NCI-H446 (cell line): ENCODE results near the gene DND1.
"Not testable (repeated sequence)": the region's sequence is repeated elsewhere in the genome, so short reads cannot be mapped to it uniquely, and the experiment has no call there.

Experiments used
- DNase-seq, 2 experiments: peaks; one replicate each; lab custom pipeline; 2025; lab: John Stamatoyannopoulos, UW

The DND1 gene

GRCh38 chr5:140631036-140631417, 42.3 kb downstream of the DND1 start:
- no peak for DNase-seq

DNA sequence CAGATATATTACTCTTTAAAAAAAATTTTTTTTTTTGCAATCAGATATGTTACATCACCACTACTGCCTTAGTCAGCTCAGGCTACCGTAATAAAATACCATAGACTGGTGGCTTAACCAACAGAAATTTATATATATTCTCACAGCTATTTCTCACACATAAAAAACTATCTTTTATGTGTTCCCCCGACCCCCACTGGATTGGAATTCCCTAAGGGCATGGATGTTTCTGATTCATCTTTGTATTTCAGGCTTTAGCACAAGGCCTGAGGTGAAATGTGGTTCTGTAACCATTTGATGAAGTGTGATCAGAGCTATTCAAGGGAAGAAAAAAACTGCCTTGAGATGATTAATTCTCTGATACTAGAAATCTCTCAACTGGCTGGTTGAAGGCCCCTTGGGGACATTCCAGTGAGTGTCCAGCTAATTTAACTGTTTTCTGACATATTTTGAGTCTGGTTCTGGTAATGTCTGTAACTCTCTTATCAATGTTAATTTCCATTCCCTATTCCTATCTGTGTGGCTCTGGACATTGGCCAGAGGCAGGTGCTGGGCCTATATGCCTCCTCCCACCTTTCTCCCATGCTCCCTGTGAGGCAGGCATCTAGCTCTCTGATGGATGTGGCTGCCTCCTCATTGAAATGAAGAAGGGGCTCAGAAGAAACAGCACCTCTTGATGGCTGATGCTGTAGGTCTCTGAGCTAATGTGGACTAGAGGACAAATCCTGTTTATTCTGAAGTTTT, 42.9 kb downstream of the DND1 start:
- DNase-seq: no peak

GRCh38 chr5:140628711-140629110, 44.7 kb downstream of the DND1 start:
- DNase-seq: no peak

DNA sequence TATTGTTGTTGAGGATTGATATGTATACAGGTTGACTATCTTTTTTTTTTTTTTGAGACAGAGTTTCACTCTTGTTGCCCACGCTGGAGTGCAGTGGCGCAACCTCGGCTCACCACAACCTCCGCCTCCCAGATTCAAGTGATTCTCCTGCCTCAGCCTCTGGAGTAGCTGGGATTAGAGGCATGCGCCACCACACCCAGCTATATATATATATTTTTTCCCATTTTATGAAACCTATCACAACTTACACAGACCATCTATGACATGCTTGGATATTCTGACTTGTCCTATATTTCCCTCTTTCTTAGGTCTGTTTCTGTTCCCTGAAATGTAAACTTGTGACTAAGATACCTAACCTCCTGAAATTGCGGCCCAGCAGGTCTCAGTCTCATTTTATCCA, 45.4 kb downstream of the DND1 start:
- no peak for DNase-seq

- DNase-seq: not testable (repeated sequence)
These were observed 48.5 kb downstream of the DND1 start for GRCh38 chr5:140624886-140625285.

DNA sequence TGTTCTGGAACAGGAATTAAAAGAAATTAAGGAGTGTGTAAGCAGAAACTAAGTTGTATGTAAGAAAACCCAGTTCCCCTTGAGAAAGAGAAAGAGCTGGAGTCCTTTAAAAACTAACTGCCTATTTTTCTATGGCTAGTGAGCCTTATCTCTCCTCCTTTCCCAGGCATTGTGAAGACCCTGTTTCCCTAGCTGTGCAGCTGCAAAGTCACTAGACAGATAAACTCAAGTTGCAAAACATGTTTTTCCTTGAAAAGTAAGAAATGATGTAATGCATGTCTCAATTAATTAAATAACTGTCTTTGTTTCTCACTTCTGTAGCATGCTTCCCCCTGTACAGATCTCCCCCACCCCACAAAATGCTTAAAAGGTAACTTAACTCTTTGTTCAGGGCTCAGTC, 50.3 kb downstream of the DND1 start:
- DNase-seq: not testable (repeated sequence)

DNA sequence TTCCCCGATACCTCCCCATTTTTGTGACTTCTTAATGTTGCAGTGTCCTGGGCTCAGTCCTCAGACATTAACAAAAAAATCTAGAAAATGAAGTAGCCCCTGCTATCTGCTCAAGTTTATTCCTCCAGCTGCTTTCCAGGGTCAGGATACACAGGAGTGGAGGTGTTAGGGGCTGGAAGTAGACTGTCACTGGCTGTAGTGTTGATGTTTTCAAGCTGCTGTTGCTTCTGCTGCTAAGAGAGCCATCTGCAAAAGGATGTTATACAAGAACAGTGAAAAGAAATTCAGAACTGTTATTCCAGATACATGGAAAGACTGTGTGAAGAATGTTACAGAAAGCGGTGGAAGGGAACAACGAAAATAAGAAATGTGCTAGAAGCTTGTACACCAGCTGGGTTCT, 51.1 kb downstream of the DND1 start:
- DNase-seq: no peak
